Measurements from ENCODE around the gene PLXNA4.
"Not testable (repeated sequence)": the region's sequence is repeated elsewhere in the genome, so short reads cannot be mapped to it uniquely, and the experiment has no call there.

Gene PLXNA4

GRCh38 chr7:132603220-132603833, 27.1 kb upstream of the PLXNA4 start:
- DNase-seq, result no peak
- no peak for TF ChIP-seq POLR2A (IDR thresholded peaks at IDR 0.05; ENCODE audit: low read length)
- TF ChIP-seq GATA1 (IDR thresholded peaks at IDR 0.05; ENCODE audit: low read depth, low read length), result no peak

- no peak for TF ChIP-seq POLR2A (IDR thresholded peaks at IDR 0.05; ENCODE audit: low read length)
- TF ChIP-seq GATA1 (IDR thresholded peaks at IDR 0.05; ENCODE audit: low read depth, low read length), result no peak
- DNase-seq, result no peak
These were observed 25.5 kb upstream of the PLXNA4 start for GRCh38 chr7:132601783-132602182.

- no peak for DNase-seq
- TF ChIP-seq POLR2A (IDR thresholded peaks at IDR 0.05; ENCODE audit: low read length) (no peak), GATA1 (IDR thresholded peaks at IDR 0.05; ENCODE audit: low read depth, low read length) (no peak)
These were observed 20.3 kb upstream of the PLXNA4 start for GRCh38 chr7:132596588-132596987.

GRCh38 chr7:132594741-132595140, 18.5 kb upstream of the PLXNA4 start:
- not testable (repeated sequence) for DNase-seq

- no peak for TF ChIP-seq GATA1 (IDR thresholded peaks at IDR 0.05; ENCODE audit: low read depth, low read length)
- TF ChIP-seq POLR2A (IDR thresholded peaks at IDR 0.05; ENCODE audit: low read length), result no peak
- DNase-seq, result no peak
These were observed 16.7 kb upstream of the PLXNA4 start for GRCh38 chr7:132592936-132593335.

GRCh38 chr7:132592231-132592920, 16.1 kb upstream of the PLXNA4 start:
- TF ChIP-seq GATA1 (IDR thresholded peaks at IDR 0.05; ENCODE audit: low read depth, low read length), result no peak
- no peak for TF ChIP-seq POLR2A (IDR thresholded peaks at IDR 0.05; ENCODE audit: low read length)
- no peak for DNase-seq

- TF ChIP-seq GATA1 (IDR thresholded peaks at IDR 0.05; ENCODE audit: low read depth, low read length) (no peak), POLR2A (IDR thresholded peaks at IDR 0.05; ENCODE audit: low read length) (no peak)
- no peak for DNase-seq
These were observed 13.9 kb upstream of the PLXNA4 start for GRCh38 chr7:132590162-132590561.

GRCh38 chr7:132588596-132588995, 12.3 kb upstream of the PLXNA4 start:
- no peak for DNase-seq
- TF ChIP-seq POLR2A (IDR thresholded peaks at IDR 0.05; ENCODE audit: low read length), result no peak
- no peak for TF ChIP-seq GATA1 (IDR thresholded peaks at IDR 0.05; ENCODE audit: low read depth, low read length)

GRCh38 chr7:132584796-132585494, 8.7 kb upstream of the PLXNA4 start:
- TF ChIP-seq POLR2A (IDR thresholded peaks at IDR 0.05; ENCODE audit: low read length) (no peak), GATA1 (IDR thresholded peaks at IDR 0.05; ENCODE audit: low read depth, low read length) (no peak)

GRCh38 chr7:132581431-132581830, 5.2 kb upstream of the PLXNA4 start:
- TF ChIP-seq POLR2A (IDR thresholded peaks at IDR 0.05; ENCODE audit: low read length), result no peak
- no peak for TF ChIP-seq GATA1 (IDR thresholded peaks at IDR 0.05; ENCODE audit: low read depth, low read length)

More at GRCh38 chr7:132584796-132585494, 8.7 kb upstream of the PLXNA4 start:
- no peak for DNase-seq

GRCh38 chr7:132580717-132581285, 4.5 kb upstream of the PLXNA4 start:
- TF ChIP-seq POLR2A (IDR thresholded peaks at IDR 0.05; ENCODE audit: low read length), result no peak
- peak; percentile 66 to 76 for DNase-seq

More at GRCh38 chr7:132581431-132581830, 5.2 kb upstream of the PLXNA4 start:
- DNase-seq, result no peak

- no peak for DNase-seq
- no peak for TF ChIP-seq GATA1 (IDR thresholded peaks at IDR 0.05; ENCODE audit: low read depth, low read length)
- TF ChIP-seq POLR2A (IDR thresholded peaks at IDR 0.05; ENCODE audit: low read length), result no peak
These were observed 4.0 kb upstream of the PLXNA4 start for GRCh38 chr7:132580277-132580676.

GRCh38 chr7:132579260-132579899, 3.1 kb upstream of the PLXNA4 start:
- DNase-seq, result no peak
- TF ChIP-seq GATA1 (IDR thresholded peaks at IDR 0.05; ENCODE audit: low read depth, low read length), result no peak
- TF ChIP-seq POLR2A (IDR thresholded peaks at IDR 0.05; ENCODE audit: low read length), result no peak

- no peak for DNase-seq
- TF ChIP-seq GATA1 (IDR thresholded peaks at IDR 0.05; ENCODE audit: low read depth, low read length) (no peak), POLR2A (IDR thresholded peaks at IDR 0.05; ENCODE audit: low read length) (no peak)
These were observed 2.6 kb upstream of the PLXNA4 start for GRCh38 chr7:132578826-132579225.

Data from erythroblast (primary cell).